ENCODE measurements around the gene SPTBN1. TPM values are rescaled to one million over a fixed set of nuclear protein-coding genes. Genes with fewer than 3 reads are reported as not detected.

Gene SPTBN1
- total RNA-seq, 1 experiment from 2014 or later = 204 TPM

- no peak for TF ChIP-seq NR3C1 (CRISPR knock-in tag; conservative IDR thresholded peaks at IDR 0.05; ENCODE audit: low read depth)
- TF ChIP-seq CBFB (CRISPR knock-in tag; IDR thresholded peaks at IDR 0.05; ENCODE audit: low read depth) = no peak
Measured at GRCh38 chr2:54513363-54513715, 57.2 kb downstream of the SPTBN1 start (continued).

GRCh38 chr2:54514822-54515569 is 58.9 kb downstream of the SPTBN1 start:
- CTCF ChIA-PET = no interaction called here

More at GRCh38 chr2:54514822-54515569, 58.9 kb downstream of the SPTBN1 start:
- DNase-seq (ENCODE audit: low spot score) (no peak), ATAC-seq (no peak)
- Mint-ChIP-seq H3K4me1 (peaks cover 75% of the 10 kb centered on the region), H3K36me3 (no peaks in the 10 kb centered on the region), H3K9me3 (no peaks in the 10 kb centered on the region), H3K27ac (no peak overlapping the region), H3K4me3 (no peak overlapping the region), H3K27me3 (ENCODE audit: low read depth) (no peaks in the 10 kb centered on the region)
- TF ChIP-seq ZNF281 (CRISPR knock-in tag; IDR thresholded peaks at IDR 0.05) (no peak), AR (CRISPR knock-in tag; IDR thresholded peaks at IDR 0.05) (no peak), CREM (CRISPR knock-in tag; IDR thresholded peaks at IDR 0.05) (no peak), SP1 (CRISPR knock-in tag; conservative IDR thresholded peaks at IDR 0.05) (no peak), E2F5 (CRISPR knock-in tag; IDR thresholded peaks at IDR 0.05) (no peak), PRRX2 (CRISPR knock-in tag; IDR thresholded peaks at IDR 0.05) (no peak), ZBTB43 (CRISPR knock-in tag; IDR thresholded peaks at IDR 0.05) (no peak), NFYB (CRISPR knock-in tag; conservative IDR thresholded peaks at IDR 0.05; ENCODE audit: low read depth) (no peak), TEAD4 (CRISPR knock-in tag; IDR thresholded peaks at IDR 0.05) (no peak), NR1H2 (CRISPR knock-in tag; IDR thresholded peaks at IDR 0.05) (no peak), NR2C2 (CRISPR knock-in tag; IDR thresholded peaks at IDR 0.05) (no peak), RORB (CRISPR knock-in tag; IDR thresholded peaks at IDR 0.05) (no peak), FOXK1 (CRISPR knock-in tag; IDR thresholded peaks at IDR 0.05) (no peak), IRF1 (CRISPR knock-in tag; IDR thresholded peaks at IDR 0.05) (no peak), KAT7 (CRISPR knock-in tag; IDR thresholded peaks at IDR 0.05; ENCODE audit: borderline replicate concordance) (no peak), ZNF121 (CRISPR knock-in tag; IDR thresholded peaks at IDR 0.05) (no peak), EMX1 (CRISPR knock-in tag; IDR thresholded peaks at IDR 0.05) (no peak), ATF2 (CRISPR knock-in tag; IDR thresholded peaks at IDR 0.05; ENCODE audit: borderline replicate concordance, low read depth) (no peak), ZSCAN18 (CRISPR knock-in tag; IDR thresholded peaks at IDR 0.05) (no peak), CREB1 (CRISPR knock-in tag; IDR thresholded peaks at IDR 0.05) (no peak)
- POLR2A ChIA-PET = no interaction called here

Measured in WTC11 (cell line).